ENCODE data around the gene OR4K14.
"Not testable (repeated sequence)": the region's sequence is repeated elsewhere in the genome, so short reads cannot be mapped to it uniquely, and the experiment has no call there.

Gene OR4K14, protein sequence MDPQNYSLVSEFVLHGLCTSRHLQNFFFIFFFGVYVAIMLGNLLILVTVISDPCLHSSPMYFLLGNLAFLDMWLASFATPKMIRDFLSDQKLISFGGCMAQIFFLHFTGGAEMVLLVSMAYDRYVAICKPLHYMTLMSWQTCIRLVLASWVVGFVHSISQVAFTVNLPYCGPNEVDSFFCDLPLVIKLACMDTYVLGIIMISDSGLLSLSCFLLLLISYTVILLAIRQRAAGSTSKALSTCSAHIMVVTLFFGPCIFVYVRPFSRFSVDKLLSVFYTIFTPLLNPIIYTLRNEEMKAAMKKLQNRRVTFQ

DNA sequence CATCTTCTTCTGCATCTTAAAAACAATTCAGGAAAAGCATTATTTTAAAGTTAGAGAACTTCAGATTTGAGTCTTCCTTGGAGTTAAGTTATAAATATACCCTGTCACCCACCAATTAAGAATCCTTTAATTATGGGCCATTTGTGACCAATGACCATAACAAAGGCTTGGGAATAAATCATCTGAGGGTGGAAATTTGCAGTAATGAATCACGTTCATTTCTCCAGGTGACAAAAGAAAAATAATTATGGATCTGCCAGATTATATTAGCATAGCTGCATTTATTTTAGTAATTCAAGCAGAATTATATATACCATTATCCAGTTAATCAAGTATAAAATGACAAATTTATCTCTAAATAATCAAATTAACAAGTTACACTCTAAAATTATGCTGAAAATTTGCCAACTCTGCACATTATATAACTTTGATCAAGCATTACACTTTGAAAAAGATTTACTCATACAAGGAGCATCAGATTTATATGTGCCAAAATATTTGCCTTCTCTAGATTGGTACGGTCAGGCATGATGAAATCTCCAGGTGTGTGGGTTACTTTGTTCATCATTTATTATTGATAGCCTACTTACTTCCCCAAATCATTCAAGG lies at the start of gene OR4K14:
Gene OR4K14 (minus strand): TSS at position 51 of the 609 bp plus-strand sequence. CDS start 4,114 bp downstream, outside the sequence.
- DNase-seq (ENCODE audit: low read depth in 2 of 2) = no peak

DNA sequence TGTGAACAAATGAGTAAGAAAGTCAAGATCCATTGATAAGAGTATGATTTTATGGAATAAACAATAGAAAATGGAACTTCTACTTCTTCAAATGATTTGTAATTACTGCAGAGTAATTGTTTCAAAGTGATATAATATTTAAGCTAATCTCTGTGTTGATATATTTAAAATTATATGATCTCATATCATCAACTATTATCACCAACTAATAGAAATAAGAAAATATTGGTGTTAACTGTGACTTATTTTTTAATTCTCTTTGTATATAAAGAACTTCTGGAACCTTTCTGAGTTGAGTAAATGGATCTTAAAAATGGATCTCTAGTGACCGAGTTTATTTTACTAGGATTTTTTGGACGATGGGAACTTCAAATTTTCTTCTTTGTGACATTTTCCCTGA lies 40.6 kb upstream of the OR4K14 start, which contains the start of gene OR4L1:
Gene OR4L1 (plus strand): TSS at position 301 of the 400 bp plus-strand sequence. CDS start 0 bp downstream, at position 301.
- no peak for DNase-seq (ENCODE audit: low read depth in 2 of 2)

DNA sequence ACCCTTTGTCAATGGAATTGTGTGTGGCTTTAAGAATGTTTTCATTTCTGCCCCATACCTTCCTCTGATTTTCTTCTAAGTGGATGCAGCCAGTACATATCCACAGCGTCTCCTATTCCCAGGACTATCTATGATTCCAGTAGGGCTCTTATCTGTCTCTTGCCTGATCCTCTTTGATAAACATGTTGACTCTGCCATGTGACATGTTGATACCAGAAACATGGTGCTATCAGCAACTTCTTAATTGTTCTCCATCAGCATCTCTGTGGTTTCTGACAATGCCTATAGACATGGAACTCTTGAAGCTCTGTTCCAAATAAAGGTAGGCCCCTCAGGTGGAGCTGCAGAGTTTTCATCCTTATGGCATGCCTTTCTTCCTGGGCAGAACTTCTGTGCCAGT lies 29.1 kb upstream of the OR4K14 start:
- no peak for DNase-seq (ENCODE audit: low read depth in 2 of 2)

DNA sequence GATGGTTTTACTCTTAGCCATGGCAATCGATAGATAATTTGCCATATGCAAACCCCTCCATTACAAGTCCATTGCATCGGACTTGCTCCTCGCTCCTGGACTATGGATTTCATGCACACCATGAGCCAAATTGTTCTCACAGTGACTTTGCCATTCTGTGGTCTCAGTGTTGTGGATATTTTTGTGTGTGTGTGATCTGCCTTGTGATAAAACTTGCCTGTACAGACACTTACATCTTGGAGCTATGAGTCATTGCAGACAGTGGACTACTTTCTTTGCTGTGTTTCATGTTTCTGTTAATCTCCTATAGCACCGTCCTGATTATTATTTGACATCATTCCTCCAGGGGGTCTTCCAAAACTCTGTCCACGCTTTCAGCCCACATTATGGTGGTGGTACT lies 25.1 kb upstream of the OR4K14 start:
- no peak for DNase-seq (ENCODE audit: low read depth in 2 of 2)

DNA sequence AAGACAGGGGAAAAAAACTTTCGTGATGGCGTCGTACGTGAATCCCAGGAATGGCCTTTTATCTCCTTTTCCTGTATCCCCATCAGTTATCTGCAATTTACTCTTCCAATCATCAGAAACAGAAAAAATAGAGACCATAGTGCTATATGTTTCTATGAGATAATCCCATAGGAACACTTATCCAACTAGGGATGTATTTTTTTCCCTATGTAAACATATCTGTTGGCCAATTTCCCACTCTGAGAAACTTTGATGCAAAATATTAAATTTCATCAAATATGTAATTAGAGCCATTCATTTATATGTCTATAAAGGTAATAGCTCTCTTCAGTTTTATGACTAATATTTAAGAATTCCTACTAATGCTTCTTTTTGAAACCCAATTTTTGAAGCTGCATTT lies 16.8 kb upstream of the OR4K14 start, which contains the start of gene OR4K13:
Gene OR4K13 (minus strand): TSS at position 101 of the 400 bp plus-strand sequence. CDS start 1,280 bp downstream, outside the sequence.
- no peak for DNase-seq (ENCODE audit: low read depth in 2 of 2)

DNA sequence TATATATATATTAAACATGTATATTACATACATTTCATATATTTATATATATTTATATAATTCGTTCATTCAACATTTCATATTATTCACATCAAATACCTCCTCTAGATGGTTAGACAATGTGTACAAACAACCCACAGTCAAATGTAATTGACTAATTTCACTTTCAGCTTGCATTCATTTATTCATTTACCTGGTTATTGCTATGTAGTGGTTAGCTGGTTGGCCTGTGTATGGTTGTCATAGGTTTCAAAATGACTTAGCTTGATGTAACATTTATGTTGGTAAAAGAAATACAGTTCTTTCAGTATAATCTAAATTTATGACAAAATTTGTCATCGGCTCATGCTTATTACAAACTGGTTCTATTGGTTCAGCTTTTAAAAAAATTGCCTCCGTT lies 16.3 kb upstream of the OR4K14 start:
- DNase-seq (ENCODE audit: low read depth in 2 of 2) = no peak

DNA sequence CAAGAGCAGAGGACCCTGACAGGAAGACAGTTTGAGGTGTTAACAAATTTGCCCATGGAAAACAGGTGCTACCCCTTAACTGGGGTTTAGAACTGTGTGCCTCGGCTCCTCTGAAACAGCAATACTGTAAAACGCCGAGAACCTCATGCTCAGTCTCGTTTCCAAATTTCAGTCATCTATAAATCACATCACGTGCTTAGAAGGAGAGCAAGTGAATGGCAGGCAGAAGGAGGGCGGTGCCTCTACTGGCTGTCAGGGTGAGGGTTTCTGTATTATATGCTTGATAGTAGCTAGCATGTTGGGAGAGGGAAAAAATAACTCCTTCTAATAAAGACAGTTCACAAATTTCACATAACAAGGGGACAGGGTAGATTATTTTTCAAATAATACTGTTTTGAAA lies 12.0 kb upstream of the OR4K14 start:
- DNase-seq (ENCODE audit: low read depth in 2 of 2) = no peak

DNA sequence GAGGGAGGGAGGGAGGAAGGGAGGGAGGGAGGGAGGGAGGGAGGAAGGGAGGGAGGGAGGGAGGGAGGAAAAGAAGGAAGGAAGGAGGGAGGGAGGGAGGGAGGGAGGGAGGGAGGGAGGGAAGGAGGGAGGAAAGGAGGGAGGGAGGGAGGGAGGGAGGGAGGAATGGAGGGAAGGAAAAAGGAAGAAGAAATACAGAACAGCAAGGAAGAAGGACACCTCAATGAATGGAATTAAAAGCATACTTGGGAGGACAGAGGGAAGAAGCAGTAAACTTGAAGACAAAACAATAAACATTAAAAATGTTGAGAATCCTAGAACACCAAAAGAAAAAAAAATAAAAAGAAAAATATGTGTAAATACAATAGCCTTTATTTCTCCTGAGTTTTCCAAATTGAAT lies 11.0 kb downstream of the OR4K14 start:
- no peak for DNase-seq (ENCODE audit: low read depth in 2 of 2)

DNA sequence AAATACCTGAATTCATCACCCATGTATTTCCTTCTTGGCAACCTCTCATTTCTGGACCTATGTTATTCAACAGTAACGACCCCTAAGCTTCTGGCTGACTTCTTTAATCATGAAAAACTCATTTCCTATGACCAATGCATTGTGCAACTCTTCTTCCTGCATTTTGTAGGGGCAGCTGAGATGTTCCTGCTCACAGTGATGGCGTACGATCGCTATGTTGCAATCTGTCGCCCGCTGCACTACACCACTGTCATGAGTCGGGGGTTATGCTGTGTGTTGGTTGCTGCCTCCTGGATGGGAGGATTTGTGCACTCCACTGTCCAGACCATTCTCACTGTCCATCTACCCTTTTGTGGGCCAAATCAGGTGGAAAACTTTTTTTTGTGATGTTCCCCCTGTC lies 16.8 kb downstream of the OR4K14 start:
- no peak for DNase-seq (ENCODE audit: low read depth in 2 of 2)

DNA sequence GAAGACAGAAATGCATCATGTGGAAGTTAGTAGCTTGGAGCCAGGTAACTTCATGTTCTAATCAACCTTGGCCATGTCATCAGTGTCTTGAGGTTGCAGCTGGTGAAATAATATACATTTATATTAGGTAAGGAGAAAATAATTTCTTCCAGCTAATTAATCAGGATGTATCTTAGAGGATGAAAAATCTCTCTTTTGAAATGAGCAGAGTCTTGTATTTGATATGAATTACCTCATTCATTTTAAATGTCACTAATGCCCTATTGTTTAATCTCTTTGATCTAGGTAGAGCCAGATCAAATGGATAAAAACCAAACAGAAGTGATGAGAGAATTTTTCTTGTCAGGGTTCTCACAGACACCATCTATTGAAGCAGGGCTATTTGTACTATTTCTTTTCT lies 17.2 kb downstream of the OR4K14 start, which contains the start of gene OR4Q2:
Gene OR4Q2 (plus strand): TSS at position 301 of the 400 bp plus-strand sequence.
- DNase-seq (ENCODE audit: low read depth in 2 of 2) = no peak

DNA sequence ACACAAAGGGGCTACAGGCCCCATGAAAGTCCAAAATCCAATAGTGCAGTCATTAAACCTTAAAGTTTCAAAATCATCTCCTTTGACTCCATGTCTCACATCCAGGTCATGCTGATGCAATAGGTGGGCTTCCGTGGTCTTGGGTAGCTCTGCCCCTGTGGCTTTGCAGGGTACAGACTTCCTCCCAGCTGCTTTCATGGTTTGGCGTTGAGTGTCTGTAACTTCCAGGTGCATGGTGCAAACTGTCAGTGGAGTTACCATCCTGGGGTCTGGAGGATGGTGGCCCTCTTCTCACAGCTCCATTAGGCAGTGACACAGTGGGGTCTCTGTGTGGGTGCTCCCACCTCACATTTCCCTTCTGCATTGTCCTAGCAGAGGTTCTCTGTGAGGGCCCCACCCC lies 25.7 kb downstream of the OR4K14 start:
- DNase-seq (ENCODE audit: low read depth in 2 of 2) = no peak

DNA sequence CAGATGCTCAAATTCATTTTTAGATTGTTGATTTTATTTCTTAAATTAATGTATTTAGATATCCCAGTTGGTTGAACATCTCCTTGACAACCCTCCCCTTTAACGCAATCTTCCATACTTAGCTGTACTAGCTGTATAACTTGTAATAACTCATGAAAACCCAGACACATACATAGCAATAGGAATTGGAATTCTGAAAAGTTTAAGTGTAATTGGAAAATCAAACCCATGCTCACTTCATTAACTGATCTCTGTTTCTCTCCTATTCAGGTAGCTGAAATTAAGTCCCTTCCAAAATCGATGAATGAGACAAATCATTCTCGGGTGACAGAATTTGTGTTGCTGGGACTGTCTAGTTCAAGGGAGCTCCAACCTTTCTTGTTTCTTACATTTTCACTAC lies 43.8 kb downstream of the OR4K14 start, which contains the start of gene OR4K15:
Gene OR4K15 (plus strand): TSS at position 301 of the 400 bp plus-strand sequence. CDS start 0 bp downstream, at position 301.
- DNase-seq (ENCODE audit: low read depth in 2 of 2) = no peak

DNA sequence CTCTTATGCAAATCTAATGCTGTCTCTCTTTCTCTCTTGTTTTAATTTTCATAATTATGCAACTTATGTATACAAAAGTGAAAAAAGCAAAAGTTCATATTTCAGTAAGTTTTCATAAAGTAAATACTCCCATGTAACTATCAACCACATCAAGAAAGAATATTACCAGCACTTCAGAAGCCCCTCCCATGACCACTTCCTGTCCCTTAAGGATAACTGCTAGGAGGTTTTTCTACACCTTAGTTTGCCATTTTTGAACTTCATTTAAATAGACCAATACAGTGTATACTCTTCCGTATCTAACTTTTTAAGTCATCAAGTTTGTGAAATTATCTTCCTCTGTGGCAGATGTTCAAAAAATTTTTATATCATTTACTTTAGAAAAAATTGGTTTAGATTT lies 44.3 kb downstream of the OR4K14 start:
- DNase-seq (ENCODE audit: low read depth in 2 of 2) = no peak

DNA sequence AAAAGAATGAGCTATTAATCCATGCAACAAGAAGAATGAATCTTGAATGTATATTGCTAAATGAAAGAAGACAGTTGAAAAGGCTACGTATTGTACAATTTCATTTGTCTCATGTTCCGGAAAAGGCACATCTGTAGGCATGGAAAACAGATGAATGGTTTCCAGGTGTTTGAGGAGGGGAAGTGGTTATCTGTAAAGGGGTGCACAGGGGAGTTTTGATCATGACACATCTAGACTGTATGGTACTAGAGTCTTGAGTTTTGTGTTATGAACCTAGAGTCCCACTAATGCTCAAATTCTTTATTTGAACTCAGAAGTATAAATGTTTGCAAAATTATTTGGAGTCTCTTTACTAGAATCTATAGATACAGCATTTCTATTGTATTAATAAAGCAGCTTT lies 49.4 kb downstream of the OR4K14 start:
- DNase-seq (ENCODE audit: low read depth in 2 of 2) = not testable (repeated sequence)

Measured in stimulated activated CD4-positive, alpha-beta T cell treated with anti-CD3 and anti-CD28 coated beads, Interleukin-1b, Interleukin-23, amount 100 ng/mL, for 1 hour (primary cell).